GM12878 (cell line): ENCODE results near the gene RREB1. TPM values are rescaled to one million over a fixed set of nuclear protein-coding genes. Genes with fewer than 3 reads are reported as not detected.

Experiments
- BACH1 ChIP-seq: fragments of 450-650 bp; IDR thresholded peaks from 2 replicates; pipeline ENCODE4 v1.6.1; 2017; ENCODE audit warnings: mild to moderate bottlenecking, borderline replicate concordance
- BMI1 ChIP-seq: fragments of 450-650 bp; IDR thresholded peaks from 2 replicates; pipeline ENCODE4 v1.6.1; 2016; ENCODE audit warnings: mild to moderate bottlenecking, moderate library complexity, borderline replicate concordance
- CHD4 ChIP-seq: fragments of 200-600 bp; sonication (generic); IDR thresholded peaks from 2 replicates; pipeline ENCODE4 v1.6.1; 2016; ENCODE audit warnings: mild to moderate bottlenecking
- DPF2 ChIP-seq: fragments of 450-650 bp; IDR thresholded peaks from 2 replicates; pipeline ENCODE4 v1.6.1; 2017; ENCODE audit warnings: mild to moderate bottlenecking
- EED ChIP-seq: sonication (generic); IDR thresholded peaks from 2 replicates; pipeline ENCODE4 v1.6.1; 2016; ENCODE audit warnings: antibody characterized with exemption, low read depth
- EP300 ChIP-seq, 2 experiments: fragments of 150-350 bp in 1 of 2; IDR thresholded peaks; 2 replicates each; pipeline ENCODE4 v1.6.1; 2011 to 2012; ENCODE audit warnings: low read depth in 2 of 2, low read length in 2 of 2, borderline replicate concordance in 1 of 2, improper control_type of control experiment in 1 of 2, inconsistent platforms in 1 of 2; ENCODE audit not compliant: control insufficient read depth in 1 of 2
- FOS ChIP-seq: IDR thresholded peaks from 3 replicates; pipeline ENCODE4 v1.6.1; 2011; ENCODE audit warnings: borderline replicate concordance; ENCODE audit not compliant: insufficient read length; ENCODE audit errors: extremely low read depth
- FOXK2 ChIP-seq: fragments of 450-650 bp; IDR thresholded peaks from 2 replicates; pipeline ENCODE4 v1.6.1; 2017; ENCODE audit warnings: mild to moderate bottlenecking, moderate library complexity
- FOXM1 ChIP-seq: IDR thresholded peaks from 2 replicates; pipeline ENCODE4 v1.6.1; 2012; ENCODE audit warnings: low read depth, mild to moderate bottlenecking, inconsistent platforms, low read length, moderate library complexity
- GATAD2B ChIP-seq: fragments of 450-650 bp; conservative IDR thresholded peaks from 2 replicates; pipeline ENCODE4 v1.6.1; 2017; ENCODE audit warnings: low read depth, mild to moderate bottlenecking, moderate library complexity
- HDGF ChIP-seq: fragments of 450-650 bp; IDR thresholded peaks from 2 replicates; pipeline ENCODE4 v1.6.1; 2016; ENCODE audit warnings: antibody characterized with exemption
- IKZF1 ChIP-seq: fragments of 450-650 bp; conservative IDR thresholded peaks from 2 replicates; pipeline ENCODE4 v1.6.1; 2017; ENCODE audit warnings: antibody characterized with exemption, mild to moderate bottlenecking
- IKZF2 ChIP-seq, 2 experiments: fragments of 450-650 bp; IDR thresholded peaks; 2 replicates each; pipeline ENCODE4 v1.6.1; 2017; ENCODE audit warnings: mild to moderate bottlenecking in 2 of 2, moderate library complexity in 2 of 2
- IRF3 ChIP-seq: fragments of 450-650 bp; IDR thresholded peaks from 2 replicates; pipeline ENCODE4 v1.6.1; 2014; ENCODE audit warnings: mild to moderate bottlenecking
- MEF2B ChIP-seq: fragments of 450-650 bp; IDR thresholded peaks from 2 replicates; pipeline ENCODE4 v1.6.1; 2018; ENCODE audit warnings: mild to moderate bottlenecking, moderate library complexity; ENCODE audit not compliant: partially characterized antibody, poor library complexity, severe bottlenecking
- MLLT1 ChIP-seq: fragments of 450-650 bp; IDR thresholded peaks from 2 replicates; pipeline ENCODE4 v1.6.1; 2016; ENCODE audit warnings: mild to moderate bottlenecking
- MYC ChIP-seq: IDR thresholded peaks from 2 replicates; pipeline ENCODE4 v1.6.1; 2011; ENCODE audit warnings: mild to moderate bottlenecking, low read length, moderate library complexity, inconsistent platforms; ENCODE audit not compliant: insufficient read depth, insufficient replicate concordance, insufficient read length, severe bottlenecking
- NBN ChIP-seq: fragments of 450-650 bp; IDR thresholded peaks from 2 replicates; pipeline ENCODE4 v1.6.1; 2016
- NFIC ChIP-seq: IDR thresholded peaks from 2 replicates; pipeline ENCODE4 v1.6.1; 2012; ENCODE audit warnings: low read depth, mild to moderate bottlenecking, inconsistent platforms, low read length, moderate library complexity
- PAX5 ChIP-seq: IDR thresholded peaks from 2 replicates; pipeline ENCODE4 v1.6.1; 2011; ENCODE audit warnings: low read depth, low read length, borderline replicate concordance
- PML ChIP-seq: IDR thresholded peaks from 2 replicates; pipeline ENCODE4 v1.6.1; 2012; ENCODE audit warnings: low read length, inconsistent platforms
- POLR2A ChIP-seq: IDR thresholded peaks from 2 replicates; pipeline ENCODE4 v1.6.1; 2011; ENCODE audit warnings: low read depth, mild to moderate bottlenecking, low read length
- RUNX3 ChIP-seq: IDR thresholded peaks from 2 replicates; pipeline ENCODE4 v1.6.1; 2012; ENCODE audit warnings: low read length, inconsistent platforms
- SMAD1 ChIP-seq: fragments of 450-650 bp; IDR thresholded peaks from 2 replicates; pipeline ENCODE4 v1.6.1; 2018; ENCODE audit warnings: mild to moderate bottlenecking, low read depth; ENCODE audit not compliant: partially characterized antibody
- SMAD5 ChIP-seq: IDR thresholded peaks from 2 replicates; pipeline ENCODE4 v1.6.1; 2016; ENCODE audit warnings: antibody characterized with exemption, low read depth
- STAT3 ChIP-seq: IDR thresholded peaks from 2 replicates; pipeline ENCODE4 v1.6.1; 2011; ENCODE audit warnings: low read depth, low read length, improper control_type of control experiment
- TBL1XR1 ChIP-seq: IDR thresholded peaks from 2 replicates; pipeline ENCODE4 v1.6.1; 2012; ENCODE audit warnings: low read depth, low read length, improper control_type of control experiment
- YBX1 ChIP-seq: fragments of 450-650 bp; IDR thresholded peaks from 2 replicates; pipeline ENCODE4 v1.6.1; 2016; ENCODE audit warnings: antibody characterized with exemption
- ZZZ3 ChIP-seq: IDR thresholded peaks from 2 replicates; pipeline ENCODE4 v1.6.1; 2011; ENCODE audit warnings: low read depth; ENCODE audit not compliant: control insufficient read depth, insufficient read length
- polyA plus RNA-seq, 11 experiments: library from polyadenylated mRNA; depleted of rRNA in 4 of 11; unstranded in 6 of 11; stranded (reverse) in 5 of 11; fragments of >200 nt; fragmentation: Nextera tagmentation in 4 of 11; fragmentation: Illumina TruSeq in 1 of 11; extraction: Ambion mirVana in 4 of 11; extraction: Trizol in 1 of 11; gene quantifications; 1 replicate in 1 of 11; 2 replicates in 10 of 11; pipeline versions ENCODE4 v1.2.1 to v1.2.3, GENCODE V29; 2011 to 2016; ENCODE audit warnings: inconsistent platforms in 2 of 11, missing spikeins in 2 of 11, low read depth in 1 of 11
- total RNA-seq, 4 experiments: library from RNA; depleted of rRNA in 3 of 4; stranded (reverse); fragments of >200 nt in 3 of 4; fragmentation: Illumina TruSeq in 1 of 4; extraction: Trizol in 1 of 4; gene quantifications; 2 replicates each; pipeline versions ENCODE4 v1.2.1 to v1.2.3, GENCODE V29; 2013 to 2021

The RREB1 gene
- total and polyA plus RNA-seq, 10 of the 15 experiments (the other 5 are each of a cell fraction or from before 2014, with no cell fraction given), result 1.9 to 30.3 (median 8.6) TPM

- TF ChIP-seq IRF3, result no peak
- TF ChIP-seq STAT3, result no peak
- no peak for TF ChIP-seq SMAD1
- TF ChIP-seq PML, result peak; percentile 12; the same call in 1 of the 2 replicates
- TF ChIP-seq DPF2, result peak; percentile 94
- peak; percentile 49; the same call in 1 of the 2 replicates for TF ChIP-seq NFIC
- no peak for TF ChIP-seq CHD4
- TF ChIP-seq IKZF2 (IDR thresholded peaks at IDR 0.05), result peak; percentile 97
- TF ChIP-seq RUNX3, result peak; percentile 89
- no peak; the same call in 1 of the 2 replicates for TF ChIP-seq BACH1
- TF ChIP-seq FOXM1, result peak; percentile 46; the same call in 1 of the 2 replicates
- no peak for TF ChIP-seq YBX1
- TF ChIP-seq ZZZ3, result no peak
- peak; percentile 84 for TF ChIP-seq HDGF
- peak; percentile 46; the same call in 1 of the 2 replicates for TF ChIP-seq NBN
- peak; percentile 67 for TF ChIP-seq PAX5
- peak; percentile 96 for TF ChIP-seq IKZF1
- TF ChIP-seq MYC, result no peak
- peak; percentile 38 for TF ChIP-seq MEF2B
- peak; percentile 53; the same call in 1 of the 2 replicates for TF ChIP-seq TBL1XR1
- TF ChIP-seq FOS, result no peak
- TF ChIP-seq SMAD5, result no peak
- TF ChIP-seq BMI1, result peak; percentile 48; the same call in 1 of the 2 replicates
- TF ChIP-seq EED, result peak; percentile 98
- TF ChIP-seq EP300 (IDR thresholded peaks at IDR 0.05; ENCODE audit: borderline replicate concordance in 1 of 2, control insufficient read depth in 1 of 2, low read depth in 2 of 2, low read length in 2 of 2), result peak; percentile 72 to 88; a peak in 3 of 4 replicates
- peak; percentile 42; the same call in 1 of the 2 replicates for TF ChIP-seq POLR2A
- no peak for TF ChIP-seq MLLT1
- TF ChIP-seq FOXK2, result no peak
- peak; percentile 66 for TF ChIP-seq GATAD2B
- TF ChIP-seq, all 136 proteins: peak for 45
Observed at GRCh38 chr6:7136859-7137334, 29.1 kb downstream of the RREB1 start (continued).
